HG03039 (cell line): ENCODE data around the gene KIF13A.
"Not testable (repeated sequence)": the region's sequence is repeated elsewhere in the genome, so short reads cannot be mapped to it uniquely, and the experiment has no call there.

Source experiments
- ATAC-seq: cut with Tn5 transposase; IDR thresholded peaks from one replicate; pipeline ENCODE4 v1.9.1; 2021; ENCODE audit warnings: mild to moderate bottlenecking, moderate library complexity; ENCODE audit not compliant: unreplicated experiment

KIF13A gene

GRCh38 chr6:17851720-17852161, 135.7 kb downstream of the KIF13A start:
- ATAC-seq: no peak

- no peak for ATAC-seq
Observed at GRCh38 chr6:17851001-17851719, 136.3 kb downstream of the KIF13A start.

- ATAC-seq: no peak
Observed at GRCh38 chr6:17850281-17850680, 137.2 kb downstream of the KIF13A start.

GRCh38 chr6:17847203-17847760, 140.2 kb downstream of the KIF13A start:
- no peak for ATAC-seq

GRCh38 chr6:17846762-17847161, 140.7 kb downstream of the KIF13A start:
- no peak for ATAC-seq

GRCh38 chr6:17845598-17845997, 141.8 kb downstream of the KIF13A start:
- ATAC-seq: no peak

- ATAC-seq: not testable (repeated sequence)
Observed at GRCh38 chr6:17844967-17845366, 142.5 kb downstream of the KIF13A start.

- no peak for ATAC-seq
Observed at GRCh38 chr6:17842934-17843821, 144.3 kb downstream of the KIF13A start.

- no peak for ATAC-seq
Observed at GRCh38 chr6:17842014-17842776, 145.2 kb downstream of the KIF13A start.

- ATAC-seq: no peak
Observed at GRCh38 chr6:17839513-17840223, 147.8 kb downstream of the KIF13A start.

- ATAC-seq: no peak
Observed at GRCh38 chr6:17836293-17836692, 151.1 kb downstream of the KIF13A start.

- no peak for ATAC-seq
Observed at GRCh38 chr6:17835784-17836183, 151.7 kb downstream of the KIF13A start.

GRCh38 chr6:17831135-17831534, 156.3 kb downstream of the KIF13A start:
- ATAC-seq: no peak

- no peak for ATAC-seq
Observed at GRCh38 chr6:17829905-17830304, 157.5 kb downstream of the KIF13A start.

GRCh38 chr6:17828149-17828548, 159.3 kb downstream of the KIF13A start:
- no peak for ATAC-seq

GRCh38 chr6:17826301-17826700, 161.1 kb downstream of the KIF13A start:
- ATAC-seq: no peak

GRCh38 chr6:17820055-17820454, 167.4 kb downstream of the KIF13A start:
- ATAC-seq: no peak

GRCh38 chr6:17817763-17818162, 169.7 kb downstream of the KIF13A start:
- no peak for ATAC-seq

GRCh38 chr6:17816921-17817611, 170.4 kb downstream of the KIF13A start:
- ATAC-seq: no peak

- no peak for ATAC-seq
Observed at GRCh38 chr6:17813542-17813941, 173.9 kb downstream of the KIF13A start.
